Panc1 (cell line): Measurements from ENCODE around the gene COL27A1. TPM values are rescaled to one million over a fixed set of nuclear protein-coding genes. Genes with fewer than 3 reads are reported as not detected.

ENCODE experiments used
- ATAC-seq: fragments of 200-7000 bp; cut with Tn5 transposase; 2 replicates; pipeline ENCODE4 v1.9.1; 2020; ENCODE audit warnings: mild to moderate bottlenecking, moderate library complexity
- BruUV-seq: library from RNA; stranded (reverse); fragments of 400-500 nt; replicated peaks from 2 replicates; lab custom pipeline; 2021; lab: Mats Ljungman, UMichigan
- CTCF ChIA-PET: fragments of 300-600 bp; sonication (Branson Sonifier 250); formaldehyde crosslinking; loops from one replicate; lab custom pipeline; 2022; ENCODE audit warnings: antibody characterized with exemption; lab: Charles Lee
- POLR2A ChIA-PET: fragments of 300-600 bp; sonication (Branson Sonifier 250); formaldehyde crosslinking; loops from one replicate; lab custom pipeline; 2022; ENCODE audit warnings: antibody characterized with exemption; lab: Charles Lee
- DNase-seq: peaks from one replicate; pipeline ENCODE4 v3.0.0-alpha.2; 2010; ENCODE audit warnings: low read depth, low spot score
- H3K27ac ChIP-seq: 2 replicates; pipeline ENCODE4 v1.5.1; 2011; ENCODE audit warnings: mild to moderate bottlenecking, low read length, inconsistent platforms
- H3K27me3 ChIP-seq: fragments of 200-500 bp; sonication (Bioruptor generic); 2 replicates; pipeline ENCODE4 v1.6.0; 2014; ENCODE audit warnings: low read length, inconsistent platforms; ENCODE audit not compliant: control insufficient read depth, insufficient read depth
- H3K36me3 ChIP-seq: fragments of 200-500 bp; sonication (Bioruptor generic); 2 replicates; pipeline ENCODE4 v1.5.1; 2014; ENCODE audit warnings: inconsistent platforms, mild to moderate bottlenecking, low read length, moderate library complexity; ENCODE audit not compliant: control insufficient read depth, insufficient read depth
- H3K4me1 ChIP-seq: 2 replicates; pipeline ENCODE4 v1.5.1; 2011; ENCODE audit warnings: inconsistent platforms, mild to moderate bottlenecking, low read length, moderate library complexity; ENCODE audit not compliant: control insufficient read depth, insufficient read depth
- H3K4me3 ChIP-seq, 2 experiments: 2 replicates each; pipeline ENCODE4 v1.5.1; 2011 to 2012; ENCODE audit warnings: low read depth in 2 of 2, low read length in 2 of 2, mild to moderate bottlenecking in 2 of 2, inconsistent platforms in 1 of 2, moderate library complexity in 1 of 2
- H3K9me3 ChIP-seq: fragments of 200-500 bp; sonication (Bioruptor generic); 2 replicates; pipeline ENCODE4 v1.5.1; 2014; ENCODE audit warnings: low read depth, mild to moderate bottlenecking, inconsistent platforms, low read length, moderate library complexity; ENCODE audit not compliant: control insufficient read depth, insufficient read depth
- POLR2AphosphoS5 ChIP-seq: IDR thresholded peaks from 2 replicates; pipeline ENCODE4 v1.6.1; 2012; ENCODE audit warnings: mild to moderate bottlenecking, low read depth, low read length, moderate library complexity
- SIN3A ChIP-seq: IDR thresholded peaks from 2 replicates; pipeline ENCODE4 v1.6.1; 2012; ENCODE audit warnings: low read depth, mild to moderate bottlenecking, low read length, moderate library complexity, borderline replicate concordance; ENCODE audit not compliant: insufficient read depth
- TCF7L2 ChIP-seq: IDR thresholded peaks from 2 replicates; pipeline ENCODE4 v1.6.1; 2011; ENCODE audit warnings: mild to moderate bottlenecking, low read depth, low read length, inconsistent platforms
- in situ Hi-C: cut with HindIII; loops from 2 replicates; pipeline ENCODE4 v1.10.0; 2016; ENCODE audit warnings: low sequenced_read_pairs, low pct_unique_long_range_greater_than_20kb
- intact Hi-C: fragments of 100-400 bp; cut with micrococcal nuclease; formaldehyde crosslinking; loops from one replicate; pipeline ENCODE4 v1.10.0; 2022; ENCODE audit not compliant: unreplicated experiment
- total RNA-seq: library from RNA; stranded (reverse); gene quantifications from one replicate; pipeline ENCODE4 v1.2.1, GENCODE V29; 2021; ENCODE audit not compliant: unreplicated experiment
- TF ChIP-seq, protein P1 (sequence below), 2 experiments: IDR thresholded peaks; 2 replicates each; pipeline ENCODE4 v1.6.1; 2011 to 2012; ENCODE audit warnings: low read depth in 2 of 2, control low read depth in 1 of 2, low read length in 1 of 2, mild to moderate bottlenecking in 1 of 2, moderate library complexity in 1 of 2; ENCODE audit not compliant: insufficient read depth in 1 of 2
- TF ChIP-seq, protein P2 (sequence below): fragments of 450-650 bp; IDR thresholded peaks from 2 replicates; pipeline ENCODE4 v1.5.1; 2017; ENCODE audit warnings: mild to moderate bottlenecking

The COL27A1 gene
- total RNA-seq, 1 experiment from 2014 or later: 5.1 TPM

DNA sequence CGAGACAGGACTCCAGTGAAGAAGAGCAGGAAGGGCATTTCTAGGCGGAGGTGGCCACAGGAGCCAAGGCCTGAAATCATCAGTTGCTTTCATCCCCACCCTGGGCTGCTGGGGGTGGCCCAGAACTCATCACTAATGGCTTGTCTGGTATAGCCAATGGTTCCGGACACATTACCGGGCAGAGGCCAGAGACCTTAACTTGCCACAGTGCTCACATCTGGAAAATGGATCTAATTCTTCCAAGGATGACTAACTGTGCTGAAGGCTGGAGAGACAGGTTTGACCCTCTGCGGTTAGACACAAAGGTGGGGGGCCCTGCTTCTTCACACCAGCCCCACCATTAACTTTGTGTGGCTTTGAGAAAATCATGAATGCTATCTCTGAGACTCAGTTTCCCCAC lies 6.2 kb upstream of the COL27A1 start:
- Histone ChIP-seq H3K36me3 (no peaks in the 10 kb centered on the region), H3K4me1 (no peaks in the 10 kb centered on the region), H3K27ac (no peak overlapping the region), H3K4me3 (no peak overlapping the region), H3K27me3 (no peaks in the 10 kb centered on the region), H3K9me3 (no peaks in the 10 kb centered on the region)
- no TSS peak for BruUV-seq
- ATAC-seq: no peak
- no peak for DNase-seq
- in situ Hi-C loops: no loop called here
- no peak for TF ChIP-seq SIN3A
- no peak for TF ChIP-seq TCF7L2
- TF ChIP-seq, protein P1, sequence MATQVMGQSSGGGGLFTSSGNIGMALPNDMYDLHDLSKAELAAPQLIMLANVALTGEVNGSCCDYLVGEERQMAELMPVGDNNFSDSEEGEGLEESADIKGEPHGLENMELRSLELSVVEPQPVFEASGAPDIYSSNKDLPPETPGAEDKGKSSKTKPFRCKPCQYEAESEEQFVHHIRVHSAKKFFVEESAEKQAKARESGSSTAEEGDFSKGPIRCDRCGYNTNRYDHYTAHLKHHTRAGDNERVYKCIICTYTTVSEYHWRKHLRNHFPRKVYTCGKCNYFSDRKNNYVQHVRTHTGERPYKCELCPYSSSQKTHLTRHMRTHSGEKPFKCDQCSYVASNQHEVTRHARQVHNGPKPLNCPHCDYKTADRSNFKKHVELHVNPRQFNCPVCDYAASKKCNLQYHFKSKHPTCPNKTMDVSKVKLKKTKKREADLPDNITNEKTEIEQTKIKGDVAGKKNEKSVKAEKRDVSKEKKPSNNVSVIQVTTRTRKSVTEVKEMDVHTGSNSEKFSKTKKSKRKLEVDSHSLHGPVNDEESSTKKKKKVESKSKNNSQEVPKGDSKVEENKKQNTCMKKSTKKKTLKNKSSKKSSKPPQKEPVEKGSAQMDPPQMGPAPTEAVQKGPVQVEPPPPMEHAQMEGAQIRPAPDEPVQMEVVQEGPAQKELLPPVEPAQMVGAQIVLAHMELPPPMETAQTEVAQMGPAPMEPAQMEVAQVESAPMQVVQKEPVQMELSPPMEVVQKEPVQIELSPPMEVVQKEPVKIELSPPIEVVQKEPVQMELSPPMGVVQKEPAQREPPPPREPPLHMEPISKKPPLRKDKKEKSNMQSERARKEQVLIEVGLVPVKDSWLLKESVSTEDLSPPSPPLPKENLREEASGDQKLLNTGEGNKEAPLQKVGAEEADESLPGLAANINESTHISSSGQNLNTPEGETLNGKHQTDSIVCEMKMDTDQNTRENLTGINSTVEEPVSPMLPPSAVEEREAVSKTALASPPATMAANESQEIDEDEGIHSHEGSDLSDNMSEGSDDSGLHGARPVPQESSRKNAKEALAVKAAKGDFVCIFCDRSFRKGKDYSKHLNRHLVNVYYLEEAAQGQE (IDR thresholded peaks at IDR 0.05; ENCODE audit: insufficient read depth in 1 of 2, low read depth in 2 of 2, low read length in 1 of 2): no peak
- TF ChIP-seq POLR2AphosphoS5: no peak
- TF ChIP-seq, protein P2, sequence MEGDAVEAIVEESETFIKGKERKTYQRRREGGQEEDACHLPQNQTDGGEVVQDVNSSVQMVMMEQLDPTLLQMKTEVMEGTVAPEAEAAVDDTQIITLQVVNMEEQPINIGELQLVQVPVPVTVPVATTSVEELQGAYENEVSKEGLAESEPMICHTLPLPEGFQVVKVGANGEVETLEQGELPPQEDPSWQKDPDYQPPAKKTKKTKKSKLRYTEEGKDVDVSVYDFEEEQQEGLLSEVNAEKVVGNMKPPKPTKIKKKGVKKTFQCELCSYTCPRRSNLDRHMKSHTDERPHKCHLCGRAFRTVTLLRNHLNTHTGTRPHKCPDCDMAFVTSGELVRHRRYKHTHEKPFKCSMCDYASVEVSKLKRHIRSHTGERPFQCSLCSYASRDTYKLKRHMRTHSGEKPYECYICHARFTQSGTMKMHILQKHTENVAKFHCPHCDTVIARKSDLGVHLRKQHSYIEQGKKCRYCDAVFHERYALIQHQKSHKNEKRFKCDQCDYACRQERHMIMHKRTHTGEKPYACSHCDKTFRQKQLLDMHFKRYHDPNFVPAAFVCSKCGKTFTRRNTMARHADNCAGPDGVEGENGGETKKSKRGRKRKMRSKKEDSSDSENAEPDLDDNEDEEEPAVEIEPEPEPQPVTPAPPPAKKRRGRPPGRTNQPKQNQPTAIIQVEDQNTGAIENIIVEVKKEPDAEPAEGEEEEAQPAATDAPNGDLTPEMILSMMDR: no peak
- POLR2A ChIA-PET: no interaction called here
- CTCF ChIA-PET: no interaction called here
- intact Hi-C loops: no loop called here

DNA sequence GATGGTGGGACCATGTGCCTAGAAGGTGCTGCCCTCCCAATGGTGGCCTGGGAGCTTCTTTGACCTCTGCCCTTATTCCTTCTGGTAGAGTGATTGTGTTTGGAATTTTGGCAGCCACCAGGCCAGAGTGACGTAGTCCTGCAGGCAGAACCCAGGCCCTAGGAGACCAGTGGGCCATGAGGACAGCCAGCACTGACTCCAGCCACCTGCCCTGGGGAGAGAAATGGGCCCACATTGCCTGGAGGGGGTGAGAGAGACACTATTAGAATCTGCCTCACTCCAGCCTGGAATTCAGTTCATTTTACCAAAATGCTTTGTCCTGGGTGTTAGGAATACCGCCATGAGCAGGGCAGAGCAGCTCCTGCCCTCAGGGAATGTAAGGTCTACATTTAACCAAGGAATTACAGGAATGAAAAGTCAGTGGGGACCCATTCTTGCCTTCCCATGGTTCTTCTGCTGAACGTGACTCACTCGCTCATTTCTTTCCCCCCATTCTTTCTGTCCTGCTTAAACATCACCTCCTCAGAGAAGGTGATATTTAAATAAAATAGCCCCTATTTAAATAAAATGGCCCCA lies 5.5 kb upstream of the COL27A1 start:
- no peak for DNase-seq
- in situ Hi-C loops: no loop called here
- H3K36me3 ChIP-seq: no peaks in the 10 kb centered on the region
- BruUV-seq: no TSS peak
- TF ChIP-seq, protein P1 (IDR thresholded peaks at IDR 0.05; ENCODE audit: insufficient read depth in 1 of 2, low read depth in 2 of 2, low read length in 1 of 2): no peak
- no peak for TF ChIP-seq TCF7L2
- no peak for TF ChIP-seq SIN3A
- TF ChIP-seq, protein P2: no peak
- TF ChIP-seq POLR2AphosphoS5: no peak
- no peak for ATAC-seq
- CTCF ChIA-PET: no interaction called here
- H3K27ac ChIP-seq: no peak overlapping the region
- H3K27me3 ChIP-seq: peaks cover 2% of the 10 kb centered on the region; the same call in 1 of the 2 replicates
- peaks cover 3% of the 10 kb centered on the region; the same call in 1 of the 2 replicates for H3K4me1 ChIP-seq
- intact Hi-C loops: loop anchor here (5.0 kb wide), 1 partner anchor 43 kb away; no protein-coding TSS in a partner anchor
- no peaks in the 10 kb centered on the region for H3K9me3 ChIP-seq
- POLR2A ChIA-PET: no interaction called here
- no peak overlapping the region for H3K4me3 ChIP-seq
